Activated CD4-positive, CD25-positive, alpha-beta regulatory T cell treated with anti-CD3 and anti-CD28 coated beads, Interleukin-2, amount 50 U/mL, for 16 hours (primary cell): ENCODE data around the gene KANK4.

Experiments
- DNase-seq: peaks from one replicate; pipeline ENCODE4 v3.0.0-alpha.2; 2020; ENCODE audit warnings: low read depth, low spot score

The KANK4 gene

DNA sequence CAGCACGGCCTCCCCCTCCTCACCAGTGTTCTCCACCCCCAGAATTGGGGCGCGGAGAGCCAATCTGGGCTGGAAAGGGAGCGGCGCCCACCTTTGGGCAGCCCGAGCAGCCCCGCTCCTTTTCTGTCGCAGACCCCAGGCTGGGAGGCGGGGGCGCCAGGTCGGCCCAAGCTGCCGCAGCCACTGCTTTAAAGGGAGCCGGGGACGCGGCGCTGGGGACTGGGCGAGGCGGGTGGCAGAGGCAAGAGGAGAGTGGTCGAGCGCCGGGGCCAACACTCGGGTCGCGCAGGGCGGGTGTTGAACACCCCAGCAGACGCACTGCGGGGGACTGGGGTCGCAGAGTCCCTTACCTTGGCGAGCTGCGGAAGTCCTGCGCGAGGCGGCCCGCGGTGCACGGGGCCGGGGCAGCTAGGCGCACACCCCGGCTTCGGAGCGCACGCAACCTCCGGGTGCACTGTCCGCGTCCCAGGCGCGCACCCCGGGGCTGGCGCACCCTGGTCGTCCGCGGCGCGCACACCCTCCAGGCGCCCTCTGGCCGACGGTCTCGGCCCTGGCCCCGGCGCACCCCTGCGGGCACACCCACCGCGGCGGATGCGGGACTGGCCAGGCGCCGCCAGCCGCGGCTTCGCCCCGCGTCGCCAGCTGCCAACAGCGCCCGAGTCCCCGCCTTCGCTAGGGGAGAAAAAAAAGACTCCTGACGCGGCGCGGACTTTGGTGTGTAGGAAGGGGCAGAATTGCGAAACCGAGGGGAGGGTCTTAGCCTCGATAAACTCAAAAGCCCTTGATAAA, at the start of gene KANK4:
Gene KANK4, minus strand, starts transcription at position 679 of the 789 bp plus-strand sequence. CDS start 37,870 bp downstream, outside the sequence.
- no peak for DNase-seq

GRCh38 chr1:62368989-62369388, 49.8 kb upstream of the KANK4 start:
- DNase-seq, result no peak

GRCh38 chr1:62367005-62367557, 47.8 kb upstream of the KANK4 start:
- DNase-seq, result no peak

DNA sequence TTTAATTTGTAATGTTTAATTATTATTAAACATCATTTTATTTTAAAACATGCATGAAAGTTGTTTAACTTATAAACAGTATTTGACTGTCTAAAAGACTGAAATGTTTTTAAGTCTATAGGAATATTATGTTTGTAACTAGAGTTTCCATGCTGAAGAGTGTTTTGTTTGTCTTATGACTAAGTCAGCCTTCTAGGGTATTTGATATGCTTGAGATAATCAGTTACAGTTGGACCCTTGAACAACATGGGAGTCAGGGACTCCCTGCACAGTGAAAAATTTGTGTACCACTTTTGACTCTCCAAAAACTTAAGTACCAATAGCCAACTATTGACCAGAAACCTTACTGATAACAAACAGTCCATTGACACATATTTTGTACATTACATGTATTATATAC, 45.5 kb upstream of the KANK4 start:
- DNase-seq, result no peak

DNA sequence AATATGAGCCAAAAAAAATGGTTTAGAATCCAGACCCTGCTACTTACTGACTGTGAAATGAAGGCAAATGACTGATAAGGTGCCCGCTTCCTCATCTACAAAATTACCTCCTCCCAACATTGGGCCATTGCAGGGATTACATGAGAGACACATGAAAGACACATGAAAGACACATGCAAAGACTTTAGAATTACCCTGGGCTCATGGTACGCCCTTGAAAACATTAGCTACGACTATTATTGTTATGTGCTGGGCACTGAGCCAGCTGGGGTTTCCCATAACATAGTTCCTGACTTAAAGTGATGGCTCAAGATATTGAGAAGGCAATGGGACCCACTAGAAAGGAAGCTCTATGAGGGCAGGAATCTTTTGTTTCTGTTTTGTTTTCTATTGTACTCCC, 43.7 kb upstream of the KANK4 start:
- DNase-seq, result no peak

DNA sequence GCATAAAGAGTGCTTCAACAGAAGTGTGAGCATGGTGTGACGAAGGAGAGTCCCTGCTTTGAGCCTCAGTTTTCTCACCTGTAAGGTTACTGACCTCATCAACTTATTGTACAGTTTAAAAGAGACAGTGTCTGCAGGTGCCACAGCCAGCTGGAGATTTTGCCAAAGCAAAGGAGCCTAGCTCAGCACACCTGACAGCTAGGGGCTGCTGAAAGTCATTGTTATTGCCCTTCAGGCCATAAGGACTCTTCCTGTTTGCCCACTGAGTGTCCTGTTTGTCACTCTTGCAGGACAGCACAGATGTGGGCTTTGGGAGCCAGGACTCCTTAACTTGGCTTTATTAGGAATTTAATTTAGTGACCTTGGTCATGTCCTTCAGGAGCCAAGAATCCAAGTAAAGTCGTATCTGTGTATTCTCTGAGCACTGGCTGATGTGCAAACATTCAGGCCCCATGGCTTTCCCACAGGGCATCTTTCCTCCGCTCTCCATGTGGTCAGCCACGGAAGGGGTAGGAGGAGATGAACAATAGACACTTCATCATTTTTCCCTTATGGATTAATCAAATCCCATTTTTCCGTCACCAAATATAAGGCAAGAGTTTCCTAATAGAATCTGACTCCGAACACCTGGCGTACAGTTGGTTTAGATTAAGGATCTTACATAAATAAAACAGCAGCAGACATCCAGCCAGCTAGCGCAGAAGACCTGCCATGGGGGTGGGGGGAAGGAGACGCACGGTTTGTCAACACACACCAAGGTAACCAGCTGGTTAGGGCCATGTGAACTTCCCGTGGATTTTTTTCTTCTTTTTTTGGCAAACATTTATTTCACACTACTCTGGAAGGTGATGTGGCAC, 43.1 kb upstream of the KANK4 start:
- DNase-seq, result no peak

GRCh38 chr1:62361431-62361830, 42.2 kb upstream of the KANK4 start:
- no peak for DNase-seq

GRCh38 chr1:62358665-62359373, 39.6 kb upstream of the KANK4 start:
- no peak for DNase-seq

GRCh38 chr1:62357916-62358315, 38.7 kb upstream of the KANK4 start:
- no peak for DNase-seq

DNA sequence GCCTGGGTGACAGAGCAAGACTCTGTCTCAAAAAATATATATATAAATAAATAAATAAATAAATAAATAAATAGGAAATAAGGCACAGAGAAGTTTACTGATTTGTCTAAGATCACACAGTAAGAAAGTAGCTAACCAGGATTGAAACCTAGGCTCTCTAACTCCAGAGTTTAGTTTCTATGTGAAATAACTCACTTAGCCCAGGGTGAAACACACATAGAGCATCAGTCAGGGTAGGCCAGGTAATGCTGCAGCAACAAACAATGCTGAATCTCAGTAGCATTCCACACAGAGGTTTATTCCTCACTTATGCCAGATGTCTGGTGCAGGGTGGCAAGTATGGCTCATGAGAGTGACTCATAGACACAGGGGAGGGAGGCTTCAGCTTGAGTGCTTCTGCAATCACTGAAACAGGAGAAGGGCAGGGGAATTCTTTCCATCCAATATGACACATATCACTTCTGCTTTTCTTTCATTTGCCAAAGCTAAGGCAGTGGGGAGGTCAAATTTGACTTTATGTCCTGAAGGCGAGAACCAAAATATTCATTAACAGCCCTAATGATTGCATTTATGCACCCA, 37.1 kb upstream of the KANK4 start:
- DNase-seq, result no peak

DNA sequence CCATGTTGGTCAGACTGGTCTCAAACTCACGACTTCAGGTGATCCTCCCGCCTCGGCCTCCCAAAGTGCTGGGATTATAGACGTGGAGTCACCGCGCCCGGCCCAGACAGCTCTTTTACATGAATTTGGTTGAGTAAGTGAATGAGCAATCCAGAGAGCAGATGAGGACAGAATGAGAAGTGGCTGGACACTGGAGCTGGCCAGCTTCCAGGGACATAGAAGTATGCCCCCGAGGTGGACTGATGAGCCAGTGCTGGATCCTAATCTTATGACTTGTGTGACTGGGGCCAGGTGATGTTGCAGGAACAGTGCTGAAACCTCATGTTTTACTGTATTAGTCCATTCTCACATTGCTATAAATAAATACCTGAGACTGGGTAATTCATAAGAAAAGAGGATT, 35.9 kb upstream of the KANK4 start:
- DNase-seq, result no peak

DNA sequence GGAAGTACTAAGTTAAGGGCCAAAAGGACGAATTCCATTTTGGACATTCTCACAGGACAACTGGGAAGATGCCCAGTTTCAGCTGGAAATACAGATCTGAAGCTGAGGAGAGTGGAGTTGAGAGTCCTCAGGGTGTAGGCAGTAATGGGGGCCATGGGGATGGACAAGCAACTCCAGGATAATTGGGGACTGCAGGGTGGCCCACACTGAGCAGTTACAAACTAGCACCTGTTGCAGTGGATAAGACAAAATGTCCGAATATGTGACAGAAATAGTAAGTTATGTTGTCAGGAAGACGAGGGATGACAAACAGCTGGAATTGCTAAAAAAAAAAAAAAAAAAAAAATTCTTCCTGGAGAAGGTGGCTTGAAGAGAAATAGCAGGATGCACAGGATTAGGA, 34.6 kb upstream of the KANK4 start:
- DNase-seq, result no peak

DNA sequence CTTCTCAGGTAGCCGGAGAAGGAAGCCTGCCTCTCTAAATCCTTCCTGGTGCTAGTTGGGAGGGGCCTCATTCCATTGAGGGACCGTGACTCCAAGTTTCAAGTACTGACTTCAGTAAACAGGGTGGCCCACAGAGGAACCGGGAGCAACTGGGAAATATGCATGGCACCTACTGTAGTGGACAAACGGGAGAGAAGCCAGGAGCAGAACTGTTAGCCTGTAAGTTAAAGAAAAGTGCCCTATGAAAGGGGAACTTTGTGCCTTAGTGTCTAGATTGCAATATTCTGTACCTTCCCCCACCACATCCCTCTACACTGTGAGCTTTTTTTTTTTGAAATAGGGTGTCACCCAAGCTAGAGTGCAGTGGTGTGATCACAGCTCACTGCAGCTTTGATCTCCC, 33.2 kb upstream of the KANK4 start:
- DNase-seq, result no peak

GRCh38 chr1:62349470-62350233, 30.4 kb upstream of the KANK4 start:
- DNase-seq, result no peak

GRCh38 chr1:62346886-62347285, 27.7 kb upstream of the KANK4 start:
- no peak for DNase-seq

DNA sequence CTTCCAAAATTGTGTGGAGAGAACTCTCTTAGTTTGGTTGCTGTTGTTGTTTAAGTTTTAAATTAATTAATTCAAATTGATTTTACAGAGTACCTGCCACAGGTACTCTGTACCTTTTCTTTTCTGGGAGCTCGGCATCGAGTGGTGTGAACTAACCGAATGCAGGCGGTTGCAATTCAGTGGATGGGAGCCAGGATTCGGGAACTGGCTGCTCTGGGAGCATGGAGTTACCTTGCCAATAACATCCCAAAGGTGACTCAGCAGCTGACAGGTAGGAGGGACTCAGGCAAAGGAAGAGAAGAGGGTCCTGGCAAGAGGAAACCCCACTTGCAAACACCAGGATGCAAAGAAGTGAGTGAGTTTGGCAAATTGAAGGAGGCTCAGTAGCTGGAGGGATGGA, 24.7 kb upstream of the KANK4 start:
- DNase-seq, result no peak

- DNase-seq, result no peak
Observed at GRCh38 chr1:62342270-62342669, 23.0 kb upstream of the KANK4 start.

DNA sequence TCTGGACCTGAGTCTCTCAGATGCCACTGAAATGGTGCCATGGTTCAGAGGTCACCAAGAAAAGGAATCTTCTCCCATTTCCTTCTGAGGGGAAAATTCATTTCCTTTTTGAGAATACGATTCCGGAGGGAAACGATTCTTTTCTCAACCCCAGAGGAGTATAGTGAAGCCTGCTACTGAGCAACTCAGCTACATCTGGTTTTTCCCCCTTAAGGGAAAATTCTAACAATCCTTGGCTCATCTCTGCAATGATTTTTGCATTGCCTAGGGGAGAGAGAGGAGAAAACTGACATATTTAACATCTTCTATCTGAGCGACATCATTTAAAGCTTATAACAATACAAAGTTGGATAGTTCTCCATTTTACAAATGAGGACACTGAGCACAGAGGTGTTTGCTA, 22.4 kb upstream of the KANK4 start:
- DNase-seq, result no peak

- DNase-seq, result no peak
Observed at GRCh38 chr1:62341089-62341488, 21.9 kb upstream of the KANK4 start.

DNA sequence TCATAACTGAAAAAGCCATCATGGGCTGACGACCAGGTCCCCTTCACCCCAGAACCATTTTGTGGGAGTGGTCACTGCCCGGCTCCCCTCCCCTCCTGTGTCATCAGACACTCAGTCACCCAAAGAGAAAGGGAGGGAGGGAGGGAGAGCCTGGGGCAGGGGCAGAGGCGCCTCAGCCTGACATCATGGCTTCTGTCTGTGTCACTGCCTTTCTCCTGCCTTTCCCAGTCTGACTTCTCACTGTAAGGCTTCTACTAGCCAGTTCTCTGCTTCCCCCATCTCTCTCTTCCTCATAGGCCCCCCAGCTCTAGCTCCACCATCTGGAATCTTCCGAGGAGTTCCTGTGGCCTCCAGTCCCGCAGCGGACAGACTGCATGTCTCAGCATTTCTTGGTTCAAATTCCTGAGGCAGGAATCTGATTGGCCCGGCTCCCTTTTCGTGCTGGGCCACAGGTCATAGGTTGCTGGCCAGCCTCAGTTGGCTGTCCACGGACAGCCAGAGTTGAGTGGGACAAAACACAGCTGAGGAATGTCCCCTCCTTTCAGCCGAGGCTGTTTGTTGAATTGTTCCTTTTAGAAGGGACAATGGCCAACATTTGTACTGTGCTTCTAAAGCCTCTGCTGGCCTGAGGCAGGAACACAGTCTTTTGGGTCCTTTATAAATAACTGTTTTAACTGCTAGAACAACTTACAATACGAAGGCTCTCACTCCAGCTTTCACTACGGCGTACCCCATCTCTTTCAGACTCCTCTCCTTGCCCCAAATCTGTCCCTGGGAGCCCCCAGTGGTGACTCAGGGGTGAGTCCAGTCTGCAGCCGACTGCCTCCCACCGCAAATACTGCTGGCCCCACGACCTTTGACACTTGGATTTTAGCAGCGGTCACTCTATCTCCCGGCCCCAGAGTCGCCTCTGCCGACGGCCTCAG, 18.7 kb upstream of the KANK4 start:
- no peak for DNase-seq
